H7 (cell line): ENCODE data around the gene CDK19. TPM values are rescaled to one million over a fixed set of nuclear protein-coding genes. Genes with fewer than 3 reads are reported as not detected.
"Not testable (repeated sequence)": the region's sequence is repeated elsewhere in the genome, so short reads cannot be mapped to it uniquely, and the experiment has no call there.

Experiments used
- DNase-seq: peaks from one replicate; pipeline ENCODE4 v3.0.0; 2012
- H3K27me3 ChIP-seq: 2 replicates; pipeline ENCODE4 v1.6.0; 2011; ENCODE audit warnings: mild to moderate bottlenecking, low read length; ENCODE audit not compliant: control insufficient read depth, insufficient read depth
- H3K36me3 ChIP-seq: replicated peaks from 2 replicates; pipeline ENCODE4 v1.5.1; 2011; ENCODE audit warnings: low read length; ENCODE audit not compliant: control insufficient read depth, insufficient read depth
- H3K4me3 ChIP-seq: 2 replicates; pipeline ENCODE4 v1.5.1; 2011; ENCODE audit warnings: low read depth, mild to moderate bottlenecking, control low read depth, low read length, moderate library complexity; ENCODE audit not compliant: insufficient read depth
- total RNA-seq: library from RNA; depleted of rRNA; stranded (reverse); fragments of >200 nt; shearing (Covaris generic); gene quantifications from 2 replicates; pipeline ENCODE4 v1.2.3, GENCODE V29; 2014

Gene CDK19
- total RNA-seq, 1 experiment from 2014 or later, result 2.3 TPM

GRCh38 chr6:110799655-110800054, 15.6 kb downstream of the CDK19 start:
- DNase-seq, result no peak
- Histone ChIP-seq H3K36me3 (no peaks in the 10 kb centered on the region), H3K4me3 (no peak overlapping the region), H3K27me3 (no peaks in the 10 kb centered on the region)

DNA sequence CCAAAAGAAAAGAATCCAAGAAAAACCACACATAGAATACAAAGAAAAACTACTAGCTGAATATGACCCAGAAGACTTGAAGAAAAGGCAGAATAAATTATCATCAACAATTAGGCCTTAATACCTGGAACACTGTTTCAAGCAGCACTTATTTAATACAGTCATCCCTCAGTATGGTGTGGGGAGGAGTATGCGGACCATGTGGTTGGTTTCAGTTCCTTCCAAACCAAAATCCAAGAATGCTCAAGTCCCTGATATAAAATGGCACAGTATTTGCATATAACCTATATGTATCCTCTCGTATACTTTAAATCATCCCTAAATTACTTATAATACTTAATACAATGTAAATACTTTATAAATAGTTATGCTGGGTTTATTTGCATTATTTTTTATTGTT, 16.1 kb downstream of the CDK19 start:
- Histone ChIP-seq H3K4me3 (no peak overlapping the region), H3K36me3 (no peaks in the 10 kb centered on the region), H3K27me3 (no peaks in the 10 kb centered on the region)
- no peak for DNase-seq

- H3K36me3 ChIP-seq, result no peaks in the 10 kb centered on the region
- H3K4me3 ChIP-seq, result no peak overlapping the region
- no peak for DNase-seq
- no peaks in the 10 kb centered on the region for H3K27me3 ChIP-seq
These were observed 20.0 kb downstream of the CDK19 start for GRCh38 chr6:110795271-110795670.

- H3K4me3 ChIP-seq, result no peak overlapping the region
- DNase-seq, result no peak
- H3K36me3 ChIP-seq, result no peaks in the 10 kb centered on the region
- H3K27me3 ChIP-seq, result no peaks in the 10 kb centered on the region
These were observed 28.6 kb downstream of the CDK19 start for GRCh38 chr6:110786696-110787095.

- Histone ChIP-seq H3K27me3 (no peaks in the 10 kb centered on the region), H3K4me3 (no peak overlapping the region), H3K36me3 (no peaks in the 10 kb centered on the region)
- DNase-seq, result no peak
These were observed 29.0 kb downstream of the CDK19 start for GRCh38 chr6:110786271-110786670.

GRCh38 chr6:110784610-110784979, 30.7 kb downstream of the CDK19 start:
- DNase-seq, result no peak
- H3K4me3 ChIP-seq, result no peak overlapping the region
- H3K36me3 ChIP-seq, result no peaks in the 10 kb centered on the region
- H3K27me3 ChIP-seq, result no peaks in the 10 kb centered on the region

DNA sequence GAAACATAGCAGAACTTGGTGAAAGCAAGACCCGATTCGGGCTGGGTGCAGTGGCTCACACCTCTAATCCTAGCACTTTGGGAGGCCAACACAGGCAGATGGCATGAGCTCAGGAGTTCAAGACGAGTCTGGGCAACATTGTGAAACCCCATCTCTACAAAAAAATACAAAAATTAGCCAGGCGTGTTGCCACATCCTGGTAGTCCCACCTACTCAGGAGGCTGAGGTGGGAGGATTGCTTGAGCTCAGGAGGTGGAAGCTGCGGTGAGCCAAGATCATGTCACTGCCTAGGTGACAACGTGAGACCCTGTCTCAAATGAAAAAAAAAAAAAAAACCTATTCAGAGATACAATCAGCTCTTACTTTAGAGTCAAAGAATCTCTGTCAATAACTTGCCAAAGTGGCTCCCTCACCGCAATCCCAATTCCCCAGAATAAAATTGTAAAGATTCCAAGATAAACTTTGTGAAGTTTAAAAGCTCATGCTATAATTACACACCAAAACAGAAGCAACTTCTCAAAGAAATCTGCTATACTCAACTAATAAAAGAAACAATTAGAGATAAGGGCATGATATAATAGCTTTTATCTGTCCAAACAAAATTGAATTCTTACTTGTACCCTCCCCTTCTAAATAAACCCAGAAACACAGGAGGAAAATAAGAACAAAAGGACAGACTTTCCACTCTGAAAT, 33.6 kb downstream of the CDK19 start:
- Histone ChIP-seq H3K4me3 (no peak overlapping the region), H3K27me3 (no peaks in the 10 kb centered on the region), H3K36me3 (no peaks in the 10 kb centered on the region)
- DNase-seq, result no peak

- no peak overlapping the region for H3K4me3 ChIP-seq
- H3K27me3 ChIP-seq, result no peaks in the 10 kb centered on the region
- DNase-seq, result no peak
- no peaks in the 10 kb centered on the region for H3K36me3 ChIP-seq
These were observed 36.9 kb downstream of the CDK19 start for GRCh38 chr6:110778333-110778732.

DNA sequence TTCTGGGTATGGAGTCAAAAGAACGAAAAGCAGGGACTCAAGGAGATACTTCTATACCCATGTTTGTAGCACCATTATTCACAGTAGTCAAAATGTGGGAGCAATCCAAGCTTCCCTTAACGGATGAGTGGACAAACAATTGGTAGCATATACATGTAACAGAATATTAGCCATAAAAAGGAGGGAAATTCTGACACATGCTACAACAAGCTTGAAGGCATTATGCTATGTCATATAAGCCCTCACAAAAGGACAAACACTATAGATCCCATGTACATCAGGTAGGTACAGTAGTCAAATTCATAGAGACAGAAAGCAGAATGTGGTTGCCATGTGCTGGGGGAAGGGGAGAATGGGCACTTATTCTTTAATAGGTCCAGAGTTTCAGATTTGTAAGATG, 37.6 kb downstream of the CDK19 start:
- no peak overlapping the region for H3K4me3 ChIP-seq
- DNase-seq, result no peak

DNA sequence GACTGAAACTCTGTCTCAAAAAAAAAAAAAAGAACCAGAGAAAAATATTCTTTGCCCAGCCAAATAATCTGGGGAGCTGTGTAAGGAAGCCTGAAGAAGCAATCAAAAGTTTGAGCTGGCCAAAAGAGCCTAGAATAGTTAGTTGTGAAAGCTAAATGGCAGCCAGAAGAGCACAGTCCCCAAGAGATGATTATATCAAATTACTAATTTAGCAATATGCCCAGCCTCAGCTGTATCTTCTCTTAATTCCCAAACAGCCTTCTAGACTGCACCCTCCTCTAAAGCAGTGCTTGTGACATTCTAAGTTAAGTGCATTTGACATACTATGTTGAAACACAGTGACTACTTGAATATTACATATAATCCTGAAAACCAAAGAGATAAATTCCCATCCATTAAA, 38.9 kb downstream of the CDK19 start:
- no peak for DNase-seq
- H3K4me3 ChIP-seq, result no peak overlapping the region
- no peaks in the 10 kb centered on the region for H3K36me3 ChIP-seq
- no peaks in the 10 kb centered on the region for H3K27me3 ChIP-seq

More for the DNA sequence above, 37.6 kb downstream of the CDK19 start:
- H3K27me3 ChIP-seq, result no peaks in the 10 kb centered on the region
- H3K36me3 ChIP-seq, result no peaks in the 10 kb centered on the region

- DNase-seq, result no peak
- Histone ChIP-seq H3K27me3 (no peaks in the 10 kb centered on the region), H3K36me3 (no peaks in the 10 kb centered on the region), H3K4me3 (no peak overlapping the region)
These were observed 45.3 kb downstream of the CDK19 start for GRCh38 chr6:110769923-110770322.

DNA sequence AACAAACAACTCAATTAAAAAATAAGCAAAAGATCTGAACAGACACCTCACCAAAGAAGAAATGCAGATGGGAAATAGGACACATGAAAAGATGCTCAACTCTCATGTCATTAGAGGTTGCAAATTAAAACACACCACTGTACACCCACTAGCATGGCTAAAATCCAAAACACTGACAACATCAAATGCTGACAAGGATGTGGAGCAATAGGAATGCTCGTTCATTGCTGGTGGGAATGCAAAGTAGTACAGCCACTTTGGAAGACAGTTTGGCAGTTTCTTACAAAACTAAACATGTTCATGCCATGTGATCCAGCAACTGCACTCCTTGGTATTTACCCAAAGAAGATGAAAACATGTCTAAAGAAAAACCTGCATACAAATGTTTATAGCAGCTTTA, 47.2 kb downstream of the CDK19 start:
- no peaks in the 10 kb centered on the region for H3K36me3 ChIP-seq
- H3K27me3 ChIP-seq, result no peaks in the 10 kb centered on the region
- no peak overlapping the region for H3K4me3 ChIP-seq
- no peak for DNase-seq

GRCh38 chr6:110761371-110761770, 53.9 kb downstream of the CDK19 start:
- Histone ChIP-seq H3K36me3 (no peaks in the 10 kb centered on the region), H3K4me3 (no peak overlapping the region), H3K27me3 (no peaks in the 10 kb centered on the region)
- no peak for DNase-seq

- Histone ChIP-seq H3K36me3 (no peaks in the 10 kb centered on the region), H3K27me3 (no peaks in the 10 kb centered on the region), H3K4me3 (no peak overlapping the region)
- no peak for DNase-seq
These were observed 54.7 kb downstream of the CDK19 start for GRCh38 chr6:110760589-110760988.

- DNase-seq, result not testable (repeated sequence)
These were observed 55.2 kb downstream of the CDK19 start for GRCh38 chr6:110760098-110760497.

DNA sequence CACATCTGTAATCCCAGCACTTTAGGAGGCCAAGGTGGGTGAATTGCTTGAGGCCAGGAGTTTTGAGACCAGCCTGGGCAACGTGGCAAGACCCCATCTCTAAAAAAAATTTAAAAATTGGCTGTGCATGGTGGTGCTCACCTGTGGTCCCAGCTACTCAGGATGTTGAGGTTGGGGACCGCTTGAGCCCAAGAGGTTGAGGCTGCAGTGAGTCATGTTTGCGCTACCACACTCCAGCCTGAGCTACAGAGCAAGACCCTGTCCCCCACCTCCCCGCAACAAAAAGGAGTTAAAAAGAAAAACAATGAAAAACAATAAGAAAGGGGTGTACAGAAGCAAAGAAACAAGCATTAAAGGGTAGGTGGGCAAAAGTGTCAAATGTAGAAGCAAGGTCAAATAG, 57.3 kb downstream of the CDK19 start:
- Histone ChIP-seq H3K4me3 (no peak overlapping the region), H3K27me3 (no peaks in the 10 kb centered on the region), H3K36me3 (no peaks in the 10 kb centered on the region)
- no peak for DNase-seq

More at GRCh38 chr6:110760098-110760497, 55.2 kb downstream of the CDK19 start:
- not testable (repeated sequence) for H3K36me3 ChIP-seq, H3K27me3 ChIP-seq, H3K4me3 ChIP-seq
